Endothelial cell of umbilical vein (primary cell): ENCODE results near the gene B4GALT5.

ENCODE experiments used
- EZH2 ChIP-seq: IDR thresholded peaks from 2 replicates; pipeline ENCODE4 v1.6.1; 2012; ENCODE audit warnings: borderline replicate concordance, low read depth, mild to moderate bottlenecking, moderate library complexity, low read length, inconsistent platforms; ENCODE audit not compliant: severe bottlenecking
- MYC ChIP-seq: IDR thresholded peaks from one replicate; pipeline ENCODE4 v1.6.1; 2011; ENCODE audit warnings: mild to moderate bottlenecking, low read depth, low read length
- POLR2A ChIP-seq: IDR thresholded peaks from 2 replicates; pipeline ENCODE4 v1.6.1; 2012; ENCODE audit warnings: low read depth, mild to moderate bottlenecking, control low read depth, low read length
- TF ChIP-seq, protein P1 (sequence below), 2 donors: IDR thresholded peaks; 1 replicate in 1 of 2; 2 replicates in 1 of 2; pipeline ENCODE4 v1.5.1; 2011; ENCODE audit warnings: low read length in 2 of 2, mild to moderate bottlenecking in 2 of 2, moderate library complexity in 2 of 2, control low read depth in 1 of 2, inconsistent platforms in 1 of 2, low read depth in 1 of 2; ENCODE audit not compliant: insufficient read depth in 1 of 2; ENCODE audit errors: extremely low read depth in 1 of 2

- TF ChIP-seq, protein P1, sequence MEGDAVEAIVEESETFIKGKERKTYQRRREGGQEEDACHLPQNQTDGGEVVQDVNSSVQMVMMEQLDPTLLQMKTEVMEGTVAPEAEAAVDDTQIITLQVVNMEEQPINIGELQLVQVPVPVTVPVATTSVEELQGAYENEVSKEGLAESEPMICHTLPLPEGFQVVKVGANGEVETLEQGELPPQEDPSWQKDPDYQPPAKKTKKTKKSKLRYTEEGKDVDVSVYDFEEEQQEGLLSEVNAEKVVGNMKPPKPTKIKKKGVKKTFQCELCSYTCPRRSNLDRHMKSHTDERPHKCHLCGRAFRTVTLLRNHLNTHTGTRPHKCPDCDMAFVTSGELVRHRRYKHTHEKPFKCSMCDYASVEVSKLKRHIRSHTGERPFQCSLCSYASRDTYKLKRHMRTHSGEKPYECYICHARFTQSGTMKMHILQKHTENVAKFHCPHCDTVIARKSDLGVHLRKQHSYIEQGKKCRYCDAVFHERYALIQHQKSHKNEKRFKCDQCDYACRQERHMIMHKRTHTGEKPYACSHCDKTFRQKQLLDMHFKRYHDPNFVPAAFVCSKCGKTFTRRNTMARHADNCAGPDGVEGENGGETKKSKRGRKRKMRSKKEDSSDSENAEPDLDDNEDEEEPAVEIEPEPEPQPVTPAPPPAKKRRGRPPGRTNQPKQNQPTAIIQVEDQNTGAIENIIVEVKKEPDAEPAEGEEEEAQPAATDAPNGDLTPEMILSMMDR (IDR thresholded peaks at IDR 0.05; ENCODE audit: extremely low read depth in 1 of 2, insufficient read depth in 1 of 2, low read depth in 1 of 2, low read length in 2 of 2): no peak
- no peak for TF ChIP-seq POLR2A
- TF ChIP-seq EZH2: no peak
- TF ChIP-seq MYC: no peak
Measured at GRCh38 chr20:49727478-49727877, 13.8 kb upstream of the B4GALT5 start.
